Skeletal muscle satellite cell (primary cell): ENCODE data around the gene F5.

ENCODE experiments used
- H3K27me3 ChIP-seq: 2 replicates; pipeline ENCODE4 v1.7.0; 2013; ENCODE audit warnings: low read length; ENCODE audit not compliant: control insufficient read depth, insufficient read depth
- H3K36me3 ChIP-seq: 2 replicates; pipeline ENCODE4 v1.7.0; 2013; ENCODE audit warnings: mild to moderate bottlenecking, control low read depth, low read length; ENCODE audit not compliant: insufficient read depth
- H3K4me1 ChIP-seq: 2 replicates; pipeline ENCODE4 v1.7.0; 2013; ENCODE audit warnings: low read length; ENCODE audit not compliant: control insufficient read depth, insufficient read depth
- H3K4me2 ChIP-seq: 2 replicates; pipeline ENCODE4 v1.7.0; 2013; ENCODE audit warnings: mild to moderate bottlenecking, low read length
- H3K4me3 ChIP-seq: 2 replicates; pipeline ENCODE4 v1.7.0; 2013; ENCODE audit warnings: low read length
- H3K9ac ChIP-seq: 2 replicates; pipeline ENCODE4 v1.7.0; 2013; ENCODE audit warnings: mild to moderate bottlenecking, low read depth, low read length, moderate library complexity
- H3K9me3 ChIP-seq: replicated peaks from 2 replicates; pipeline ENCODE4 v1.7.0; 2013; ENCODE audit warnings: mild to moderate bottlenecking, control low read depth, low read length

F5 gene

DNA sequence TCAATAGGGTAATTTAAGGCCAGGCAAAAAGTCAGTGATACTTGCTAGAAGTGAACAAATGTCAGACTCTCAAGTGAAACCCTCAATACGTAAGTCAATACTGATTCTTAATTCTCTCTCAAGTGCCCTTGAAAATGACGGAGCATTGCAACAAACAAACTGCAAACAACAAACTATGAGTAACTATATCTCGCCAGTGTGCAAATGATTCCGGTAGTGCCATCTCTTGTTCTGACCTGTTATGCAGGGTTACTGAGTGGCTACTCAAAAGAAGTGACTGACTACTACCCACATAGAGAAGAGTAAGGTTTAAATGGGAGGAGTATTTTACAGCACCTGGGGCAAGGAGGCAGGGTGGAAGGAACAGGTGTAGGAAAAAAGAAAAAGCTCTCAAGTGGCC is 102.2 kb downstream of the F5 start:
- Histone ChIP-seq H3K4me2 (peak overlapping the region; percentile 86), H3K9me3 (no peaks in the 10 kb centered on the region), H3K27me3 (no peaks in the 10 kb centered on the region), H3K36me3 (no peaks in the 10 kb centered on the region), H3K9ac (peak overlapping the region; percentile 94), H3K4me1 (peaks cover 46% of the 10 kb centered on the region), H3K4me3 (peak overlapping the region; percentile 83)

- peak overlapping the region; percentile 94 for H3K9ac ChIP-seq
- peak overlapping the region; percentile 83 for H3K4me3 ChIP-seq
- H3K4me2 ChIP-seq: peak overlapping the region; percentile 86
- H3K4me1 ChIP-seq: peaks cover 46% of the 10 kb centered on the region
- no peaks in the 10 kb centered on the region for H3K36me3 ChIP-seq
- no peaks in the 10 kb centered on the region for H3K9me3 ChIP-seq
- no peaks in the 10 kb centered on the region for H3K27me3 ChIP-seq
Observed at GRCh38 chr1:169483500-169483966, 102.7 kb downstream of the F5 start.

DNA sequence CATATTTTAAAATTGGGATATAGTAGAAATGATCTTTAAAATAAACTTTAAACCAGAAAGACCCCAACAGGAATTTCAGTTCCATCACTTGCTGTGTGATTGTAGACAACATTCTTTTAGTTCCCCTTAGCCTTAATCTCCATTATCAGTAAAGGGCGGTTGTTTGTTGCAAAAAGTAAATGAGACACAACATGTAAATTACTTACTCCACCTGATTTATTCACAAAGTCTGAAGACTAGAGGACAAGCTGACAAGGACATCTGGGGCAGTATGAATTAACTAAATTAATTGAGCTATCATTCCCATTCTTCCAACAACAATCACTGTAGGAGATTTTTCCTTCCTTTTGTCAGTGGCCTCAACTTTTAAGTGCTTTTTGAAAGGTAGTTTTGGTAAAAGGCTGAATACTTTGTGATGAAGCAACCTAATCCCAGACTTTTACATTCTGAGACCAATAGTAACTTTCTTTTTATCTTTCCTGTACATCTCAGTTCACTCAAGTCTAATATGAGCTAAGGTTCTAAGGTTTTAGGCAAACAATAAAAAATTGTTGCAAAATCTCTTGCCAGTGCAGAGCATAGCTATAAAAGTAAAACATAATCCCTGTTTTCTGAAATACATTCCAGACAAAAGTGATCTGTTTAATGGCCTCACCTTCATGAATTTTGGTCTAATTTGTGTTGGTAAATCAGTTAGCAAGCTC is 106.8 kb downstream of the F5 start:
- H3K9me3 ChIP-seq: no peaks in the 10 kb centered on the region
- H3K4me3 ChIP-seq: no peak overlapping the region
- no peak overlapping the region for H3K9ac ChIP-seq
- H3K4me1 ChIP-seq: peaks cover 21% of the 10 kb centered on the region
- peaks cover 7% of the 10 kb centered on the region for H3K36me3 ChIP-seq
- H3K4me2 ChIP-seq: no peak overlapping the region
- H3K27me3 ChIP-seq: no peaks in the 10 kb centered on the region

DNA sequence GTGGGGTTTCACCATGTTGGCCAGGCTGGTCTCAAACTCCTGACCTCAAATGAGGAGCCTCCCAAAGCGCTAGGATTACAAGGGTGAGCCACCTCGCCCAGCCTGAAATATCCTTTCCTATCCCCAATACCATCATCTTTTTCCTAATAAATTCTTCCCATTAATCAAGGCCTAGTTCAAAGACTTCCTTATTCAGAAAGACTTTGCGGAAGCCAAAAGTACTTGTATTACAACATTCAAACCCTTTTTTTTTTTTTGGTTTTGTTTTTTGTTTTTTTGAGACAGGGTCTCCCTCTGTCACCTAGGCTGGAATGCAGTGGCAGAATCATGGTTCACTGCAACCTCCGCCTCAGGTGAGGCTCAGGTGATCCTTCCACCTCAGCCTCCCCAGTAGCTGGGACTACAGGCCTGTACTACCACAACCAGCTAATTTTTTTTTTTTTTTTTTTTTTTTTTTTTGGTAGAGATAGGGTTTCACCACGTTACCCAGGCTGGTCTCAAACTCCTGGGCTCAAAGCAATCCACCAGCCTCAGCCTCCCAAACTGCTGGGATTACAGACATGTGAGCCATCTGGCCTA is 108.1 kb downstream of the F5 start:
- Histone ChIP-seq H3K4me1 (peaks cover 8% of the 10 kb centered on the region), H3K4me2 (no peak overlapping the region), H3K9ac (no peak overlapping the region), H3K27me3 (no peaks in the 10 kb centered on the region), H3K4me3 (no peak overlapping the region), H3K36me3 (peaks cover 7% of the 10 kb centered on the region), H3K9me3 (no peaks in the 10 kb centered on the region)

GRCh38 chr1:169475806-169476387 is 110.4 kb downstream of the F5 start:
- no peak overlapping the region for H3K9ac ChIP-seq
- peaks cover 3% of the 10 kb centered on the region for H3K4me1 ChIP-seq
- no peaks in the 10 kb centered on the region for H3K9me3 ChIP-seq
- H3K36me3 ChIP-seq: peaks cover 7% of the 10 kb centered on the region
- no peaks in the 10 kb centered on the region for H3K27me3 ChIP-seq
- no peak overlapping the region for H3K4me3 ChIP-seq
- H3K4me2 ChIP-seq: no peak overlapping the region

DNA sequence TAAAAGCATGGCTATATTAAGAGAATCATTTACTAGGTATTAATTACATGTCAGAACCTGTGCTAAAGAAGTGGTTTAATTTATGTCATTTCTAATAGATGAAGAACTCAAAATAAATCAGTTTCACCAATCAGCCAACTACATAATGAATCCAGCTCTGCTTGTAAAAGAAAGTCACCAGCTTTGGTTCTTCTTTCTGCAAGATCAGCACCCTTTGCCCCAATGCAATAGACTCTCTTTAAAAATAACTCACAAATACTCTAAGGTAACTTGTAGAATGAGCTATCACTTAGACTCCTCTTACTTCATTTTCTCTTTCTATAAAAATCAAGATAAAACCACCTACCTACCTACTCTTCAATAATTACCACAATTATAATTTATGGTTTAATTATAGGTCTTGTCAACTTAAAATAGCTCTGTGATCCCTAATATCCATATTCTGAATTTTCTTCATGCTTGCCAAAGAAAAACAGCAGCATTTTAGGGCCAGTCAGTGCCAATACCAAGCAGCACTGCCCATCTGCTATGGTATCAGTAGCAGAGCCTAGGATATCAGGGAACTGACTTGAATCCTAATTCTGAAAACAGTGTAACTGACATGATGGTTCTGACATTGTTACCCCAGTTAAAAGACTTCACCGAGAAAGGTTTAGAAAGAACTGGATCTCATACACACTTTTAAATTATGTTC is 111.8 kb downstream of the F5 start:
- H3K36me3 ChIP-seq: peaks cover 7% of the 10 kb centered on the region
- no peaks in the 10 kb centered on the region for H3K9me3 ChIP-seq
- no peaks in the 10 kb centered on the region for H3K27me3 ChIP-seq
- peaks cover 1% of the 10 kb centered on the region for H3K4me1 ChIP-seq
- no peak overlapping the region for H3K9ac ChIP-seq
- no peak overlapping the region for H3K4me3 ChIP-seq
- H3K4me2 ChIP-seq: no peak overlapping the region

DNA sequence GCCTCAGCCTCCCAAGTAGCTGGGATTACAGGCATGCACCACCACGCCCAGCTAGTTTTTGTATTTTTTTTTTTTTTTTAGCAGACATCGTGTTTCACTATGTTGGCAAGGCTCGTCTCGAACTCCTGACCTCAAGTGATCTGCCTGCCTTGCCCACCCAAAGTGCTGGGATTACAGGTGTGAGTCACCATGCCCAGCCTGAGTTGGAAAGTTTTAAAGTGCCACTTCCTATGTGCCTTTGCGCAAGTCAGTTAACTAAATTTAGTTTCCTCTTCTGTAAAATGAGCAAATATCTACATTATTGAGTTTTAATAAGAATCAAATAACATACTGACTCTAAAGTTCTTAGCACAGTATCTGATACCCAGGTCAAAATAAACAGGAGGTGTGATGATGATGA is 112.9 kb downstream of the F5 start:
- Histone ChIP-seq H3K9ac (no peak overlapping the region), H3K4me1 (no peaks in the 10 kb centered on the region), H3K27me3 (no peaks in the 10 kb centered on the region), H3K36me3 (peaks cover 7% of the 10 kb centered on the region), H3K9me3 (no peaks in the 10 kb centered on the region), H3K4me3 (no peak overlapping the region), H3K4me2 (no peak overlapping the region)

DNA sequence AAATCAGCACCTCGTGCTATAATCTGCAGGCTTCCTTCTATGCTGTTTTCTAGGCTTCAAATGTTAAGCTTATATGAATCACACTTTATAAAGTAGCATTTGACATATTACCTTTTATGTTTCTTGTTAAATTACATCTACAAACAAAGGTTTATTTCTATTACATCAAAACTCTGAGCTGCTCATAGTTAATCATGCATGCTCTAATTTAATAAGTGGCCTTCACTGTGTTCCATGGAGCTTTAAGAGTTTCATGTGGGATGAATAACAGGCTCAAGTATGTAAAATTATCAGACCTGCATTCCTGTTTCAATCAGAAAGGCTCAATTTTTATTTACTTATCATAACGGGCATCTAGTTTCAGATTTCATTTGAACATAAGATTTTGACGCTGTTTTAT is 113.5 kb downstream of the F5 start:
- no peak overlapping the region for H3K9ac ChIP-seq
- no peak overlapping the region for H3K4me2 ChIP-seq
- no peaks in the 10 kb centered on the region for H3K9me3 ChIP-seq
- peaks cover 10% of the 10 kb centered on the region for H3K36me3 ChIP-seq
- no peaks in the 10 kb centered on the region for H3K4me1 ChIP-seq
- no peak overlapping the region for H3K4me3 ChIP-seq
- H3K27me3 ChIP-seq: no peaks in the 10 kb centered on the region

- Histone ChIP-seq H3K4me3 (no peak overlapping the region), H3K9ac (no peak overlapping the region), H3K9me3 (no peaks in the 10 kb centered on the region), H3K27me3 (no peaks in the 10 kb centered on the region), H3K36me3 (peaks cover 9% of the 10 kb centered on the region), H3K4me2 (no peak overlapping the region), H3K4me1 (no peaks in the 10 kb centered on the region)
Observed at GRCh38 chr1:169468982-169469381, 117.3 kb downstream of the F5 start.

GRCh38 chr1:169466259-169467230 is 119.7 kb downstream of the F5 start:
- H3K36me3 ChIP-seq: peaks cover 9% of the 10 kb centered on the region
- H3K9ac ChIP-seq: no peak overlapping the region
- no peak overlapping the region for H3K4me3 ChIP-seq
- H3K9me3 ChIP-seq: no peaks in the 10 kb centered on the region
- H3K27me3 ChIP-seq: no peaks in the 10 kb centered on the region
- H3K4me2 ChIP-seq: no peak overlapping the region
- H3K4me1 ChIP-seq: no peaks in the 10 kb centered on the region

GRCh38 chr1:169465281-169465680 is 121.0 kb downstream of the F5 start:
- no peak overlapping the region for H3K4me3 ChIP-seq
- H3K4me2 ChIP-seq: no peak overlapping the region
- no peaks in the 10 kb centered on the region for H3K9me3 ChIP-seq
- peaks cover 9% of the 10 kb centered on the region for H3K36me3 ChIP-seq
- H3K4me1 ChIP-seq: peaks cover 4% of the 10 kb centered on the region
- H3K9ac ChIP-seq: no peak overlapping the region
- H3K27me3 ChIP-seq: no peaks in the 10 kb centered on the region
